ENCODE results near the gene MYO1D.

The MYO1D gene

DNA sequence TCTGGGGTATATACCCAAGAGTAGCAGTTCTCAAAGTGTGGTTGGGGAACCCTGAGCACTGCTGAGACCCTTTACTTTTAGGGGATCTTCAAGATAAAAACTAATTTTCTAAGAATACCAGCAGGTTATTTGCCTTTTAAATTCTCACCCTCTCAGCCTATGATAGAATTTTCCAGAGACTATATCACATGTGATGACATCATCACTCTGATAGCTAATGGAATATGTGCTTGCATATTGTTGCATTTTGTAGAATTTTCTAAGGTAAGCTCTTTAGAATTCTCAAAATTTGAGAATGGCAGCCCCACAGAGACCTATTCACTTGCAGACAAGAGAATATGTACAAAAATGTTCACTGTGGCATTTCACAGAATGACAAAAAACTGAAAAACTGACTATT, 181.1 kb downstream of the MYO1D start:
- Histone ChIP-seq H3K27ac (no peak overlapping the region), H3K4me3 (ENCODE audit: low read depth, low read length) (no peak overlapping the region), H3K36me3 (replicated peaks) (no peaks in the 10 kb centered on the region), H3K27me3 (replicated peaks) (no peaks in the 10 kb centered on the region)
- no peak for DNase-seq
- in situ Hi-C loops (cut with HindIII; ENCODE audit: low pct_ligation_motif_present, low sequenced_read_pairs) = no loop called here
- TF ChIP-seq, protein P1, sequence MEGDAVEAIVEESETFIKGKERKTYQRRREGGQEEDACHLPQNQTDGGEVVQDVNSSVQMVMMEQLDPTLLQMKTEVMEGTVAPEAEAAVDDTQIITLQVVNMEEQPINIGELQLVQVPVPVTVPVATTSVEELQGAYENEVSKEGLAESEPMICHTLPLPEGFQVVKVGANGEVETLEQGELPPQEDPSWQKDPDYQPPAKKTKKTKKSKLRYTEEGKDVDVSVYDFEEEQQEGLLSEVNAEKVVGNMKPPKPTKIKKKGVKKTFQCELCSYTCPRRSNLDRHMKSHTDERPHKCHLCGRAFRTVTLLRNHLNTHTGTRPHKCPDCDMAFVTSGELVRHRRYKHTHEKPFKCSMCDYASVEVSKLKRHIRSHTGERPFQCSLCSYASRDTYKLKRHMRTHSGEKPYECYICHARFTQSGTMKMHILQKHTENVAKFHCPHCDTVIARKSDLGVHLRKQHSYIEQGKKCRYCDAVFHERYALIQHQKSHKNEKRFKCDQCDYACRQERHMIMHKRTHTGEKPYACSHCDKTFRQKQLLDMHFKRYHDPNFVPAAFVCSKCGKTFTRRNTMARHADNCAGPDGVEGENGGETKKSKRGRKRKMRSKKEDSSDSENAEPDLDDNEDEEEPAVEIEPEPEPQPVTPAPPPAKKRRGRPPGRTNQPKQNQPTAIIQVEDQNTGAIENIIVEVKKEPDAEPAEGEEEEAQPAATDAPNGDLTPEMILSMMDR (IDR thresholded peaks at IDR 0.05; ENCODE audit: low read depth, low read length, missing control alignments) = no peak

DNA sequence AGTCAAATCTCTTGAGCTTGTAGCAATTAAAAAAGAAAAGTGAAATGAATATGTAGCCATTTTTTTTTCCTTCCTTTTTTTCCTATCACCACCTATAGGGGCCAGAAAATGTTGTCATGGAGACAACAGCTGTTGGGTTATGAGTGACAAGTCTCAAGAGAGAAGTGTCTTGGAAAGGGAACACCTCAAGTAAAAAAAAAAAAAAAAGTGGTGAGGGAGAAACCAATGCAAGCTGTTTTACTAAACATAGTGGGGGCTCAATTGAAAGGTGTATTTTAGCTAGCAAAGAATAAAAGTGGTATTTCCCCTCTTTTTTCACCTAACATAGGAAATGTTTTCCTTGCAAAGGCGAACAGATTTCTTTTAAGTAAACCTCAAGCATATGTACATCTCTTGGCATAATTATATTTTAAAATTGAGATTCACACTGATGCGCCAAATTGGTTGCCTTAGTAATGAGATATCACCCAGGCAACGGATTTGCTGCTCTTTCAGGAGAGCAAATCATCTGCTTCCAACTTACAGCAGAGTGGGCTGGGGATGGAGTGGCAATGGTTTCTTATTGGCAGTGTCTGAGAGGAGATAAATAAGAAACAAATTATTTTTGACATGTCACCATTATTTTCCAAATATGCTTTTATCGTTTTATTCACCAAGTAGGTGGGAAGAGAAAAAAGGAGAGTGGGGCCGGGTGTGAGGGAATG, 183.6 kb downstream of the MYO1D start:
- Histone ChIP-seq H3K27ac (no peak overlapping the region), H3K4me3 (ENCODE audit: low read depth, low read length) (no peak overlapping the region), H3K36me3 (replicated peaks) (no peaks in the 10 kb centered on the region), H3K27me3 (replicated peaks) (no peaks in the 10 kb centered on the region)
- in situ Hi-C loops (cut with HindIII; ENCODE audit: low pct_ligation_motif_present, low sequenced_read_pairs) = no loop called here
- TF ChIP-seq, protein P1 (IDR thresholded peaks at IDR 0.05; ENCODE audit: low read depth, low read length, missing control alignments) = no peak
- no peak for DNase-seq

- H3K36me3 ChIP-seq (replicated peaks) = no peaks in the 10 kb centered on the region
- TF ChIP-seq, protein P1 (IDR thresholded peaks at IDR 0.05; ENCODE audit: low read depth, low read length, missing control alignments) = no peak
- no peak for DNase-seq
- in situ Hi-C loops (cut with HindIII; ENCODE audit: low pct_ligation_motif_present, low sequenced_read_pairs) = no loop called here
- no peak overlapping the region for H3K4me3 ChIP-seq (ENCODE audit: low read depth, low read length)
- H3K27ac ChIP-seq = no peak overlapping the region
- no peaks in the 10 kb centered on the region for H3K27me3 ChIP-seq (replicated peaks)
Measured at GRCh38 chr17:32692179-32692578, 184.7 kb downstream of the MYO1D start.

DNA sequence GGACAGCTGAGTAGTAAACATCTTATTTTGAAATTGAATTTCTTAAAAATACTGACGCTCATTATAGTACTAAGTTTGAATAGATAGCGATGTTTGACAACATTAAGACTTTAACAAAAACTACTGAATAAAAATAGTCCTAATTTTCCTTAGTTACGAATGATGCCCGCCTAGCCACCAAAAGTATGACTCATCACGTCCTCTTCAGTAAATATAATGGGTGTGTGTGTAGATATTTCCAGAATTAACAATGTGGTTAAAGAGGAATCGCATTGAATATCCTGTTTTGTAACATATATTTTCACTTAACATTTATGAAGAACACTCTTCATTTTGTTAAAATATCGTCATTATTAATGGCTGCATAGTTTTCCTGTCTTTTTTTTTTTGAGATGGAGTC, 187.6 kb downstream of the MYO1D start:
- TF ChIP-seq, protein P1 (IDR thresholded peaks at IDR 0.05; ENCODE audit: low read depth, low read length, missing control alignments) = no peak
- no peaks in the 10 kb centered on the region for H3K27me3 ChIP-seq (replicated peaks)
- H3K27ac ChIP-seq = no peak overlapping the region
- DNase-seq = no peak
- no peak overlapping the region for H3K4me3 ChIP-seq (ENCODE audit: low read depth, low read length)
- in situ Hi-C loops (cut with HindIII; ENCODE audit: low pct_ligation_motif_present, low sequenced_read_pairs) = no loop called here
- no peaks in the 10 kb centered on the region for H3K36me3 ChIP-seq (replicated peaks)

DNA sequence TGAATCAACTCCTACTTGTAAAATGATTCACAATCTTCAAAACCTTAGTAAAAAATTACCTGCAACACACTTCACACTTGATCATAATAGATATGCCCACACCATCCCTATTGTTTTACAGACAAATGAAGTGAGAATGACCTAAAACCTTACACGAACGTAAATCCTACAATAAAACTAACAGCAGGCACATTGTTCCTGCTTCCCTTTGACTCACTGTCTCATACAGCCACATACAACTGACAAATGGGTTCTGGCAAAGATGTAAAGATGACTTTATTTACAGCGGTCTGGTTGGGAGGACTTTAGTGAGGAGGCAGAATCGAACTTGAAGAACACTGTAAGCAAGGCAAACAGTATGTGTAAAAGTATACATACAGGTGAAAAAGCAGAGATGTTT, 188.7 kb downstream of the MYO1D start:
- in situ Hi-C loops (cut with HindIII; ENCODE audit: low pct_ligation_motif_present, low sequenced_read_pairs) = no loop called here
- Histone ChIP-seq H3K27ac (no peak overlapping the region), H3K4me3 (ENCODE audit: low read depth, low read length) (no peak overlapping the region), H3K27me3 (replicated peaks) (no peaks in the 10 kb centered on the region), H3K36me3 (replicated peaks) (no peaks in the 10 kb centered on the region)
- no peak for DNase-seq
- TF ChIP-seq, protein P1 (IDR thresholded peaks at IDR 0.05; ENCODE audit: low read depth, low read length, missing control alignments) = no peak

All from brain microvascular endothelial cell (primary cell).